Measurements from ENCODE around the gene KCNA3.

DNA sequence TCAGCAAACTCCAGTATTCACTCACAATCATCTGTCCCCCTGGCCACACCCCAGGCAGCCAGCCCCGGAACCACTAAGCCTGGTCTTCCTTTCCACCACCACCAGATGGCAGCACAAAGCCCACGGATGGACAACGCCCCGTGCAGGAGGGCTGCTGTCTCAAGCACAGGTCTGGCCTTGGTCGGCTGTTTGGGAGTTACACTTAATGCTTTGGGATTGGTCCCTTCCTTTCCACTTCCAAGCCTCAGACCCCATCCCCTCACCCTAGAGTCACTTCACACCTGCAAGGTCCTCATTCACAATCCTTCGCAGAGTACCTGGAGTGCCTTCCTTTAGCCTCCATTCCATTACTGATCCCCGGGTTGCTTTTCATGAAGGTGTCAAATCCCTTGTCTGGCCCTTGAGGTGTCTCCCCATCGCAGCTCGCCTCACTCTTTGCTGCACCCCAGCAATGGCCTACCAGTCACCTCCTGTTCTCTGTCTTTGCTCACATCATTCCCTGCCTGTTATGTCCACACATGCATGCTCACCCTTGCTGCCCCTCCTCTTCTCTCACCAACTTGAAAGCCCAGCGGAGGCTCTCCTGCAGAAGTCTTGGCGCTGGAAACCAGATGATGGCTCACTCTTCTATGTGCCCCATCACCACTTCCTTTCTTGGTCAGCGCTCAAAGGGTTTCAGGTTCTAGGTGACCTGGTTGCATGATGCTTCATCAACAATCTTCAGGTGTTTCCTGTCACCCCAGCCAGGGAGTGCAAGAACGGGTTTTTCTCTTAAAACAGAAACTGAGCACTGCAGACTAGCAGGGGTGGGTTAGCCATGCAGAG is 43.7 kb downstream of the KCNA3 start:
- TF ChIP-seq NFYB (CRISPR knock-in tag; conservative IDR thresholded peaks at IDR 0.05; ENCODE audit: low read depth) (no peak), MYBL2 (CRISPR knock-in tag; IDR thresholded peaks at IDR 0.05) (no peak), FOXP1 (CRISPR knock-in tag; IDR thresholded peaks at IDR 0.05; ENCODE audit: borderline replicate concordance) (no peak)
- TF ChIP-seq, protein P1, sequence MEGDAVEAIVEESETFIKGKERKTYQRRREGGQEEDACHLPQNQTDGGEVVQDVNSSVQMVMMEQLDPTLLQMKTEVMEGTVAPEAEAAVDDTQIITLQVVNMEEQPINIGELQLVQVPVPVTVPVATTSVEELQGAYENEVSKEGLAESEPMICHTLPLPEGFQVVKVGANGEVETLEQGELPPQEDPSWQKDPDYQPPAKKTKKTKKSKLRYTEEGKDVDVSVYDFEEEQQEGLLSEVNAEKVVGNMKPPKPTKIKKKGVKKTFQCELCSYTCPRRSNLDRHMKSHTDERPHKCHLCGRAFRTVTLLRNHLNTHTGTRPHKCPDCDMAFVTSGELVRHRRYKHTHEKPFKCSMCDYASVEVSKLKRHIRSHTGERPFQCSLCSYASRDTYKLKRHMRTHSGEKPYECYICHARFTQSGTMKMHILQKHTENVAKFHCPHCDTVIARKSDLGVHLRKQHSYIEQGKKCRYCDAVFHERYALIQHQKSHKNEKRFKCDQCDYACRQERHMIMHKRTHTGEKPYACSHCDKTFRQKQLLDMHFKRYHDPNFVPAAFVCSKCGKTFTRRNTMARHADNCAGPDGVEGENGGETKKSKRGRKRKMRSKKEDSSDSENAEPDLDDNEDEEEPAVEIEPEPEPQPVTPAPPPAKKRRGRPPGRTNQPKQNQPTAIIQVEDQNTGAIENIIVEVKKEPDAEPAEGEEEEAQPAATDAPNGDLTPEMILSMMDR (IDR thresholded peaks at IDR 0.05) = peak; percentile 82
